SK-N-MC (cell line): ENCODE measurements around the gene RPH3AL.

Experiments
- EZH2 ChIP-seq: fragments of 200-600 bp; sonication (generic); IDR thresholded peaks from one replicate; pipeline ENCODE4 v1.6.1; 2017; ENCODE audit warnings: antibody characterized with exemption
- POLR2AphosphoS5 ChIP-seq: IDR thresholded peaks from 2 replicates; pipeline ENCODE4 v1.6.1; 2012; ENCODE audit warnings: mild to moderate bottlenecking, low read depth, low read length, borderline replicate concordance

- no peak for TF ChIP-seq POLR2AphosphoS5
- no peak for TF ChIP-seq EZH2
Measured at GRCh38 chr17:334974-335481, 17.6 kb downstream of the RPH3AL start.
